ENCODE data around the gene SDHD. TPM values are rescaled to one million over a fixed set of nuclear protein-coding genes. Genes with fewer than 3 reads are reported as not detected.
A peak's percentile ranks its signal among the peaks of the same experiment; 100 is the strongest.

SDHD gene
- total and polyA plus RNA-seq, 9 donors, result 86.3 to 109 (median 98.8) TPM

DNA sequence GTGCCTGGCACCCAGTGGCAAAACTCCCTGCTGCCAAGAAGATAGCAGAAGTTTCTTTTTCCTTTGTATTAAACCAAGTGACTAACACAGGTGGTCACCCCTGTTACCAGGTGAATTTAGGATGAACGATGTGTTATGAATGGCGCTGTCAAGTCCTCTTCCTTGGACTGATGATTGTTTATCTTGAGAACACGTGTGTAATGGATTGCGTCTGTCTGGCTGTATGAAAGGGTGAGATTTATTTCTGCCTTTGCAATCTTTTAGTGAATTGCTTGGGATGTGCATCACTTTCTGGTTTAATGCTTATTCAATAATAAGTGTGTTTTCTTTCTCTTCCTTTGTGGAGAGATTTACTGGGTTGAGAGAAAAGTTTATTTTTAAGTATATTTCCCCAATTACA is 36.5 kb downstream of the SDHD start:
- no peak overlapping the region for H3K4me3 ChIP-seq (ENCODE audit: low read length)
- H3K27ac ChIP-seq (ENCODE audit: low read length), result no peak overlapping the region
- no peaks in the 10 kb centered on the region for H3K9me3 ChIP-seq (replicated peaks; ENCODE audit: control insufficient read depth, low read depth, low read length)
- no peak for DNase-seq
- no peaks in the 10 kb centered on the region for H3K4me1 ChIP-seq (ENCODE audit: control insufficient read depth, insufficient read depth, low read length)
- no CpG with 5 or more reads among the region's 4 CpGs for WGBS (ENCODE audit: insufficient coverage)
- H3K27me3 ChIP-seq (ENCODE audit: control insufficient read depth, insufficient read depth, low read length), result no peaks in the 10 kb centered on the region
- H3K36me3 ChIP-seq (ENCODE audit: control insufficient read depth, insufficient read depth, low read length), result no peaks in the 10 kb centered on the region

DNA sequence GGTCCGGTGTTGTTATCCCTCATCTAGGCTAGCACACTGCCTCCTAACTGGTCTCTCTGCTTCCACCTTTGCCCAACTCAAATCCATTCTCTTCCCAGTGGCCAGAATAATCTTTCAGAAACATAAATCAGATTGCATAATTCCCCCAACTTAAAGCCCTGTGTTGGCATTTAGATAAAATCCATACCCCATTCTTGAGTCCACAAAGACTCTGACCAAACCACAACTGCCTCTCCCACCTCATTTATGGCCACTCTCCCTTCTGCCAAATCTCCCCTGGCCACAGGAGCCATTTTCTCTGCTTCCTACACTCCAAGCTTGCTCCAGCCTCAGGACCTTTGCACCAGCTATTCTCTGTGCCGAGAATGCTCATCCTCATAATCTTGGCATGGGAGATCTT is 40.4 kb downstream of the SDHD start:
- H3K4me1 ChIP-seq (ENCODE audit: control insufficient read depth, insufficient read depth, low read length), result peaks cover 7% of the 10 kb centered on the region
- 100% methylated on average over 1 of the region's 2 CpGs for WGBS (ENCODE audit: insufficient coverage)
- no peak overlapping the region for H3K27ac ChIP-seq (ENCODE audit: low read length)
- no peaks in the 10 kb centered on the region for H3K9me3 ChIP-seq (replicated peaks; ENCODE audit: control insufficient read depth, low read depth, low read length)
- H3K36me3 ChIP-seq (ENCODE audit: control insufficient read depth, insufficient read depth, low read length), result no peaks in the 10 kb centered on the region
- H3K27me3 ChIP-seq (ENCODE audit: control insufficient read depth, insufficient read depth, low read length), result no peaks in the 10 kb centered on the region
- no peak for DNase-seq
- no peak overlapping the region for H3K4me3 ChIP-seq (ENCODE audit: low read length)

DNA sequence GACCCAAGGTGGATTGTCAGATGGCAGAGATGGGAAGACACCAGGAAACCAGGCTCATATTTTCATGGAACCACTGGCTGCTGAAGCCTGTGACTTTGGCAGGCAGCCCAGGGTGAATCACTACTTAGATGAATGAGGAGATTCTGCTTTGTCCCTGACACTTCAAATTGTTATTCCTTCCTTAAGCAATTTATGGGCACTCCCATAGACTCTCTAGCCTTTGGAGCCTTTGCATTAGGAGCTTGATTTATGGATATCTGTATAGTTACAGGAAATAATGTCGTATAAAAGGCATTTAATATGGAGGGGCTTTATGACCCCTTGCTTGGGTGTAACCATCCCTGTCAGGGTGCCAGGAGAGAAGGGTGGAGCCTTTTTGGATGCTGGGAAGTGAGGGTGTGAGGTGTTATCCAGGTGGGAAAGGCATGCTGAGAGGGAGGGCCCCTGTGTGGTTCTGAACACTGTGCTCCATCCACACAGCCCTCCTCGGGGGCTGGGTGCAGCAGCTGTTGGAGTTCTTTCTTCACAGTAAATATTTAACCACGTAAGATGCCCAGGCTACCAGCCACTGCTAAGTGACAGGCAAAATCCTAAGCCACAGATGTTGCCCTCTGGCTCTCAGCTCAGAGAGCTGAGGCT is 41.9 kb downstream of the SDHD start:
- peaks cover 7% of the 10 kb centered on the region for H3K4me1 ChIP-seq (ENCODE audit: control insufficient read depth, insufficient read depth, low read length)
- no peaks in the 10 kb centered on the region for H3K36me3 ChIP-seq (ENCODE audit: control insufficient read depth, insufficient read depth, low read length)
- no peaks in the 10 kb centered on the region for H3K27me3 ChIP-seq (ENCODE audit: control insufficient read depth, insufficient read depth, low read length)
- no peak overlapping the region for H3K27ac ChIP-seq (ENCODE audit: low read length)
- peak; percentile 22 for DNase-seq
- 37% methylated on average over 3 of the region's 3 CpGs for WGBS (ENCODE audit: insufficient coverage)
- H3K4me3 ChIP-seq (ENCODE audit: low read length), result no peak overlapping the region
- no peaks in the 10 kb centered on the region for H3K9me3 ChIP-seq (replicated peaks; ENCODE audit: control insufficient read depth, low read depth, low read length)

DNA sequence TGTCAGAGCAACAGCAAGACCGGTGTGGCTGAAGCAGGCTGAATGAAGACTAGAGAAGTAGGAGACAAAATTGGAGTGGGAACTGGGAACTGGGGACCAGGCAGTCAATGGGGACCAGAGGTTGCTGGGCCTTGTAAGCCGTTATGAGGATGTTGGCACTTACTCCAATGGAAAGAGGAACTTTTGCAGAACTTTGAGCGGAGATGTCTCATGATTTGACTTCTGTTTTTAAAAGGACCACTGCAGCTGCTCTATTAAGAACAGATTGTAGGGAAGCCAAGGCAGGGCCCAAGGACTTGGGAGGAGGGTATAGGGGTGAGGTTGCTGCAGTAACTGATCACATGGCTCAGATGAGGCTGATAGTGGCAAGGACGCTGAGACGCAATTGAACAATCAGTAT is 43.0 kb downstream of the SDHD start:
- peak; percentile 79 for DNase-seq
- Histone ChIP-seq H3K36me3 (ENCODE audit: control insufficient read depth, insufficient read depth, low read length) (no peaks in the 10 kb centered on the region), H3K27ac (ENCODE audit: low read length) (no peak overlapping the region), H3K4me1 (ENCODE audit: control insufficient read depth, insufficient read depth, low read length) (peaks cover 7% of the 10 kb centered on the region), H3K9me3 (replicated peaks; ENCODE audit: control insufficient read depth, low read depth, low read length) (no peaks in the 10 kb centered on the region), H3K4me3 (ENCODE audit: low read length) (no peak overlapping the region), H3K27me3 (ENCODE audit: control insufficient read depth, insufficient read depth, low read length) (no peaks in the 10 kb centered on the region)
- WGBS (ENCODE audit: insufficient coverage), result 82% methylated on average over 5 of the region's 5 CpGs

DNA sequence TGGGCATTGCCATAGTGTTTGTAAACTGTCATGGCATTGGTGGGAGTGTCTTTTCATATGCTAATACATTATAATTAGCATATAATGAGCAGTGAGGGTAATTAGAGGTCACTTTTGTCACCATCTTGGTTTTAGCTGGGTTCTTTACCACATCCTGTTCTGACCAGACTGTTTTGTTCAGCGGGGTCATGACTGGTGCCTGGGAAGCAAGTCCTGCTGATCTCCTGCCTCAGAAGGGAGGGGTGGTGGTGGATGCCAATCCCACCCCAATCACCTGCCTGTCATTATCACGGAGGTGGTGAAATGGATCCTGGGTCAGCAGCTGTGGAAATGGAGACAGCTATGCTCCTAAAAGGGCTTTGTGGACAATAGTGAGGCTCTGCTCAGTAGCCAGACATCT is 46.1 kb downstream of the SDHD start:
- WGBS (ENCODE audit: insufficient coverage), result no CpG with 5 or more reads among the region's 2 CpGs
- peaks cover 7% of the 10 kb centered on the region for H3K4me1 ChIP-seq (ENCODE audit: control insufficient read depth, insufficient read depth, low read length)
- no peaks in the 10 kb centered on the region for H3K27me3 ChIP-seq (ENCODE audit: control insufficient read depth, insufficient read depth, low read length)
- H3K36me3 ChIP-seq (ENCODE audit: control insufficient read depth, insufficient read depth, low read length), result no peaks in the 10 kb centered on the region
- no peak overlapping the region for H3K27ac ChIP-seq (ENCODE audit: low read length)
- no peak overlapping the region for H3K4me3 ChIP-seq (ENCODE audit: low read length)
- H3K9me3 ChIP-seq (replicated peaks; ENCODE audit: control insufficient read depth, low read depth, low read length), result no peaks in the 10 kb centered on the region
- DNase-seq, result no peak

DNA sequence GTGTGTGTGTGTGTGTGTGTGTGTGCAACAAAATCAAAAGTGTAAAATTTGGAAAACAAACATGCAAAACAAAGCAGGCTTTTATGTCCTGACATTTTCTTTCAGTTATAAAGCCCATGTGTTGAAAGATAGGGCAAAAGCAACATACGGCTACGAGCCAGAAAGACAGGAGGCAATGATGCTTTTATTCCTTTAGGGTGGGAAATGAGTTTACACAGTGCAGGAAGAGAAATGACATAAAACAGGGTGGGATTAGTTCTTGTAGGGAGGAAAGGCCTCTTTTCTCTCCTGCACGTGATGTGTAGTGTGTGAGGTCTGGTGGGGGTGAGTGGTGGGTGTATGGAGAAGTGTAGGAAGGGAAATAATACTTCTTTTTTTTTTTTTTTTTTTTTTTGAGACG is 47.8 kb downstream of the SDHD start:
- DNase-seq, result no peak
- no peaks in the 10 kb centered on the region for H3K9me3 ChIP-seq (replicated peaks; ENCODE audit: control insufficient read depth, low read depth, low read length)
- no peak overlapping the region for H3K27ac ChIP-seq (ENCODE audit: low read length)
- no peaks in the 10 kb centered on the region for H3K36me3 ChIP-seq (ENCODE audit: control insufficient read depth, insufficient read depth, low read length)
- no peak overlapping the region for H3K4me3 ChIP-seq (ENCODE audit: low read length)
- no peaks in the 10 kb centered on the region for H3K27me3 ChIP-seq (ENCODE audit: control insufficient read depth, insufficient read depth, low read length)
- WGBS (ENCODE audit: insufficient coverage), result 43% methylated on average over 2 of the region's 4 CpGs
- no peaks in the 10 kb centered on the region for H3K4me1 ChIP-seq (ENCODE audit: control insufficient read depth, insufficient read depth, low read length)

DNA sequence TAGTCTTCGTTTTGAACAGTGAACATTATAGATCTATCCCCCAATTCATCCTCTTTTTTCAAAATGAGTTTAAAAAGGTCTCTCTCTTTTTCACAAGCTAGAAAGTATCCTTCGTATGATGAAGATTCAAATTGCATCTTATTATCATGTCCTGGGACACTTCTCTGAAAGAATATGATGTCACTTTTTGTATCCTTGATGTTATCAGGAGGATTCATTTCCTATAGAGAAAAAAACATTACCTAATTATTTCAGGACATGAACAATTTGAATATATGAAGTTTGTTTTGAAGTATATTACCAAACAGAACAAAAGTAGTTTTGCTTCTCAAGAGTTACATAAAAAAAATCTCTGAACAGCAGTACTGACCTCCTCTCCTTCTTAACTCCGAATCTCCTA is 56.9 kb downstream of the SDHD start:
- no peak overlapping the region for H3K27ac ChIP-seq (ENCODE audit: low read length)
- no peak overlapping the region for H3K4me3 ChIP-seq (ENCODE audit: low read length)
- DNase-seq, result no peak
- no peaks in the 10 kb centered on the region for H3K4me1 ChIP-seq (ENCODE audit: control insufficient read depth, insufficient read depth, low read length)
- H3K27me3 ChIP-seq (ENCODE audit: control insufficient read depth, insufficient read depth, low read length), result no peaks in the 10 kb centered on the region
- no peaks in the 10 kb centered on the region for H3K9me3 ChIP-seq (replicated peaks; ENCODE audit: control insufficient read depth, low read depth, low read length)
- H3K36me3 ChIP-seq (ENCODE audit: control insufficient read depth, insufficient read depth, low read length), result no peaks in the 10 kb centered on the region
- WGBS (ENCODE audit: insufficient coverage), result 67% methylated on average over 1 of the region's 3 CpGs

Other genes starting within 250 kb of the SDHD start
- 25.7 TPM for gene ALG9, start 215.3 kb upstream of the SDHD start, total RNA-seq
- 10 to 100 TPM; 21.2 to 29.7 (median 24.9) TPM for gene ALG9, start 215.3 kb upstream of the SDHD start, polyA plus RNA-seq (ENCODE audit: insufficient read depth in 1 of 8, insufficient read length in 8 of 8, low replicate concordance in 1 of 8)
- 2.5 TPM for gene FDXACB1, start 207.7 kb upstream of the SDHD start, total RNA-seq
- 1 to 10 TPM; 1.9 to 3.3 (median 2.4) TPM for gene FDXACB1, start 207.7 kb upstream of the SDHD start, polyA plus RNA-seq (ENCODE audit: insufficient read depth in 1 of 8, insufficient read length in 8 of 8, low replicate concordance in 1 of 8)
- gene CFAP68, start 207.3 kb upstream of the SDHD start, total RNA-seq, result 16.3 TPM
- 10 to 100 TPM; 14.0 to 20.4 (median 17.3) TPM for gene CFAP68, start 207.3 kb upstream of the SDHD start, polyA plus RNA-seq (ENCODE audit: insufficient read depth in 1 of 8, insufficient read length in 8 of 8, low replicate concordance in 1 of 8)
- gene CRYAB, start 175.1 kb upstream of the SDHD start, total RNA-seq, result 226 TPM
- 100 to 1,000 TPM; 512 to 708 (median 632) TPM for gene CRYAB, start 175.1 kb upstream of the SDHD start, polyA plus RNA-seq (ENCODE audit: insufficient read depth in 1 of 8, insufficient read length in 8 of 8, low replicate concordance in 1 of 8)
- 63.2 TPM for gene HSPB2, start 174.1 kb upstream of the SDHD start, total RNA-seq
- 100 to 1,000 TPM in 1 of 8 donors, 10 to 100 TPM in 7; 61.2 to 101 (median 83.2) TPM for gene HSPB2, start 174.1 kb upstream of the SDHD start, polyA plus RNA-seq (ENCODE audit: insufficient read depth in 1 of 8, insufficient read length in 8 of 8, low replicate concordance in 1 of 8)
- 0.93 TPM for gene C11orf52, start 168.0 kb upstream of the SDHD start, total RNA-seq
- 1 to 10 TPM; 1.7 to 4.8 (median 2.3) TPM for gene C11orf52, start 168.0 kb upstream of the SDHD start, polyA plus RNA-seq (ENCODE audit: insufficient read depth in 1 of 8, insufficient read length in 8 of 8, low replicate concordance in 1 of 8)
- 16.0 TPM for gene DIXDC1, start 149.5 kb upstream of the SDHD start, total RNA-seq
- 10 to 100 TPM; 13.1 to 23.6 (median 15.7) TPM for gene DIXDC1, start 149.5 kb upstream of the SDHD start, polyA plus RNA-seq (ENCODE audit: insufficient read depth in 1 of 8, insufficient read length in 8 of 8, low replicate concordance in 1 of 8)
- gene DLAT, start 61.5 kb upstream of the SDHD start, total RNA-seq, result 34.5 TPM
- 10 to 100 TPM; 27.6 to 40.9 (median 37.6) TPM for gene DLAT, start 61.5 kb upstream of the SDHD start, polyA plus RNA-seq (ENCODE audit: insufficient read depth in 1 of 8, insufficient read length in 8 of 8, low replicate concordance in 1 of 8)
- gene PIH1D2, start 12.9 kb upstream of the SDHD start, total RNA-seq, result 1.1 TPM
- gene PIH1D2, start 12.9 kb upstream of the SDHD start, polyA plus RNA-seq (ENCODE audit: insufficient read depth in 1 of 8, insufficient read length in 8 of 8, low replicate concordance in 1 of 8), result 1 to 10 TPM; 1.0 to 1.6 (median 1.3) TPM
- 25.5 TPM for gene NKAPD1, start 12.6 kb upstream of the SDHD start, total RNA-seq
- 10 to 100 TPM; 26.3 to 33.1 (median 29.5) TPM for gene NKAPD1, start 12.6 kb upstream of the SDHD start, polyA plus RNA-seq (ENCODE audit: insufficient read depth in 1 of 8, insufficient read length in 8 of 8, low replicate concordance in 1 of 8)
- gene TIMM8B, start 117 bp upstream of the SDHD start, total RNA-seq, result 77.2 TPM
- 10 to 100 TPM; 46.6 to 60.5 (median 52.8) TPM for gene TIMM8B, start 117 bp upstream of the SDHD start, polyA plus RNA-seq (ENCODE audit: insufficient read depth in 1 of 8, insufficient read length in 8 of 8, low replicate concordance in 1 of 8)
- 0.31 TPM for gene IL18, start 77.2 kb downstream of the SDHD start, total RNA-seq
- gene IL18, start 77.2 kb downstream of the SDHD start, polyA plus RNA-seq (ENCODE audit: insufficient read depth in 1 of 8, insufficient read length in 8 of 8, low replicate concordance in 1 of 8), result 1 to 10 TPM in 3 of 8 donors, under 1 TPM in 5; 0.41 to 3.8 (median 0.69) TPM
- 0.22 TPM for gene TEX12, start 80.5 kb downstream of the SDHD start, total RNA-seq
- gene TEX12, start 80.5 kb downstream of the SDHD start, polyA plus RNA-seq (ENCODE audit: insufficient read depth in 1 of 8, insufficient read length in 8 of 8, low replicate concordance in 1 of 8), result under 1 TPM in 5 of 8 donors, not detected in 3; 0.14 to 0.29 (median 0.23) TPM
- gene BCO2, start 88.6 kb downstream of the SDHD start, total RNA-seq, result 8.3 TPM
- gene BCO2, start 88.6 kb downstream of the SDHD start, polyA plus RNA-seq (ENCODE audit: insufficient read depth in 1 of 8, insufficient read length in 8 of 8, low replicate concordance in 1 of 8), result 10 to 100 TPM in 1 of 8 donors, 1 to 10 TPM in 7; 5.3 to 13.6 (median 8.7) TPM
- gene PTS, start 139.6 kb downstream of the SDHD start, total RNA-seq, result 23.1 TPM
- 10 to 100 TPM; 14.9 to 26.3 (median 19.0) TPM for gene PTS, start 139.6 kb downstream of the SDHD start, polyA plus RNA-seq (ENCODE audit: insufficient read depth in 1 of 8, insufficient read length in 8 of 8, low replicate concordance in 1 of 8)
- gene PLET1, start 174.0 kb downstream of the SDHD start, total RNA-seq, result not detected
- gene PLET1, start 174.0 kb downstream of the SDHD start, polyA plus RNA-seq (ENCODE audit: insufficient read depth in 1 of 8, insufficient read length in 8 of 8, low replicate concordance in 1 of 8), result not detected